ENCODE data around the gene ANP32E.

DNA sequence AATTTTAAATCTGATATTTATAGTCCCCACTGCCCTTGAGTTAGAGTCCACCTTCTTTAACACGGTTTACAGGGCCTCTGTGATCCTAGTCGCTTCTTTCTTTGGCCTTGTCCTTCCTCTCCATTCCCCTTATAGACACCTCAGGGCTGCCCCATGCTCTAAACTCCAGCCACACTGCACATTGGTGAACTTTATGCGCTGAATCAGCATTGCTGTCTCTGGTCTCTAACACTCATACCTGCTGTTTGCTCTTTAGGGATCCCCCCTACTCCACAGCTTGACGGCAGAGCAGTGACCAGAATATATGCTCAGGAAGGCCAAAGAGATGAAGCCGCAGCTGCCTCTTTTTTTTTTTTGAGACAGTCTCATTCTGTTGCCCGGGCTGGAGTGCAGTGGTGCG lies 56.0 kb downstream of the ANP32E start:
- TF ChIP-seq, protein P1, sequence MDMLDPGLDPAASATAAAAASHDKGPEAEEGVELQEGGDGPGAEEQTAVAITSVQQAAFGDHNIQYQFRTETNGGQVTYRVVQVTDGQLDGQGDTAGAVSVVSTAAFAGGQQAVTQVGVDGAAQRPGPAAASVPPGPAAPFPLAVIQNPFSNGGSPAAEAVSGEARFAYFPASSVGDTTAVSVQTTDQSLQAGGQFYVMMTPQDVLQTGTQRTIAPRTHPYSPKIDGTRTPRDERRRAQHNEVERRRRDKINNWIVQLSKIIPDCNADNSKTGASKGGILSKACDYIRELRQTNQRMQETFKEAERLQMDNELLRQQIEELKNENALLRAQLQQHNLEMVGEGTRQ (IDR thresholded peaks at IDR 0.05; ENCODE audit: low read depth, low read length) = no peak
- no peak for TF ChIP-seq CHD1 (IDR thresholded peaks at IDR 0.05; ENCODE audit: low read depth, low read length)
- no peak for TF ChIP-seq CTCF (conservative IDR thresholded peaks at IDR 0.05; ENCODE audit: low read depth, low read length)
- peak; percentile 68 for TF ChIP-seq MAFK (IDR thresholded peaks at IDR 0.05; ENCODE audit: low read depth, low read length)
- no peak for TF ChIP-seq POLR2A (IDR thresholded peaks at IDR 0.05; ENCODE audit: low read depth, low read length)
- TF ChIP-seq MXI1 (IDR thresholded peaks at IDR 0.05; ENCODE audit: borderline replicate concordance, low read depth, low read length) = no peak
- TF ChIP-seq RCOR1 (IDR thresholded peaks at IDR 0.05; ENCODE audit: insufficient replicate concordance, low read length) = no peak
- no peak for TF ChIP-seq RAD21 (IDR thresholded peaks at IDR 0.05; ENCODE audit: low read length)
- no peak for TF ChIP-seq SMC3 (IDR thresholded peaks at IDR 0.05; ENCODE audit: low read depth, low read length)
- no peak for TF ChIP-seq CEBPB (IDR thresholded peaks at IDR 0.05; ENCODE audit: low read depth, low read length)
- TF ChIP-seq ELK1 (IDR thresholded peaks at IDR 0.05; ENCODE audit: borderline replicate concordance, low read depth, low read length) = no peak
- no peak for TF ChIP-seq BHLHE40 (IDR thresholded peaks at IDR 0.05; ENCODE audit: low read depth, low read length)
- TF ChIP-seq RFX5 (IDR thresholded peaks at IDR 0.05; ENCODE audit: low read depth, low read length) = no peak
- TF ChIP-seq NFE2L2 (IDR thresholded peaks at IDR 0.05; ENCODE audit: low read depth, low read length) = no peak

Data from IMR-90 (cell line).